Activated CD4-positive, CD25-positive, alpha-beta regulatory T cell treated with anti-CD3 and anti-CD28 coated beads, Interleukin-2, amount 50 U/mL, for 16 hours (primary cell): ENCODE results near the gene MTUS2.

ENCODE experiments used
- DNase-seq: peaks from one replicate; pipeline ENCODE4 v3.0.0-alpha.2; 2020; ENCODE audit warnings: low read depth, low spot score

MTUS2 gene

DNA sequence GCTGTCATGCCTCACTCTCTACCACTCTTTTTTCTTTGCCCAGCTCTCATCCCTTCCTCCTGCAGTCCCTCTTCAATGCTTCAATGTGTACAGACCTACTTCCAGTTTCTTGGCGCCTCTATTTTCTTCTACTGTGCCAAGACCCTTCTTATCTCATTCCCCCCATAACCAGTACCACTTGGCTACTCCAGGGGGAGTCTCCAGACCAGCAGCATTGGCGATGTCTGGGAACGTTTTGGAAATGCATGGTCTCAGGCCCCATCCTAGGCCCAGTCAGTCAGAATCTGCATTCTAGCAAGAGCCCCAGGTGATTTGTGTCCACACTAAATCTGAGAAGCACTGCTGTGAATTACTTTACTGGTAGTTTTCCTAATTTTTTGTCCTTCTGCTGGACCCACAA, 577.1 kb downstream of the MTUS2 start:
- DNase-seq: no peak

DNA sequence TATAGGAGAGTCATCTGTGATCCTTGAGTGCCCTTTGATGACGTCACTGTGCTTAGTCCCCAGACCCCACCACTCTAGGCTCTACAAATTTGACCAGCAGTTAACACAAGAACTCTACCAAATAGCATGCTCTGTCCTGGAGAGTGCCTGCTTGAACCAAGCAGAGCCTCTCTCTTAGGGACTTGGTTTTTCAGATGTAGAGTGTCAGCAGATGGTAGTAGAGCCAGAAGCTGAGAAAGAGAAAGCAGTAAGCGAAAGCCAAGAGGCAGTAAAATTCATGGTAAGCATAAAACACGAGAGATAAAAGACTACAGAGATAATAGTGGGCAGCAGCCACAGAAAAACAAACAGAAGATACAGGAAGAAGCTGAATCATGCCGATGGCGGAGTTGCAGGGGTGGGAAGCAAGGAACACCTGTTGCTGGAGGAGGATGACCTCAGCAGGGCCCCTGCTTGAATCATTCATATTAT, 582.1 kb downstream of the MTUS2 start:
- no peak for DNase-seq

DNA sequence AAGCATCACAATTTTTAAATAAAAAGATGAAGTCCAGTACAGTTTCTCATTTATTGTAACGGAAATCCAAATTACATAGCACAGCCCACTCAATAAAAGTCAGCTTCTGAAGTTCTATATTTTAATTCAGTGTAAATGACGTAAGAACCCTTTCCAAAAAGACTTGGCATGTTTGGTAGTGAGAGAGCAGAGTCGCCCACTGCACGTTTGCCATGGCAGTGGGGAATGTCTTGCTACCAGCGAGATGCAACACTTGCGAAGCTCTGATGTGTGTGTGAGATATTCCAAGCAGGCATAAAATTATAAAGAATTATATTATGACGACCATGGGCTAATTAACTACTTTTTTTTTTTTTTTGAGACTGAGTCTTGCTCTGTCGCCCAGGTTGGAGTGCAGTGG, 585.3 kb downstream of the MTUS2 start:
- DNase-seq: no peak

DNA sequence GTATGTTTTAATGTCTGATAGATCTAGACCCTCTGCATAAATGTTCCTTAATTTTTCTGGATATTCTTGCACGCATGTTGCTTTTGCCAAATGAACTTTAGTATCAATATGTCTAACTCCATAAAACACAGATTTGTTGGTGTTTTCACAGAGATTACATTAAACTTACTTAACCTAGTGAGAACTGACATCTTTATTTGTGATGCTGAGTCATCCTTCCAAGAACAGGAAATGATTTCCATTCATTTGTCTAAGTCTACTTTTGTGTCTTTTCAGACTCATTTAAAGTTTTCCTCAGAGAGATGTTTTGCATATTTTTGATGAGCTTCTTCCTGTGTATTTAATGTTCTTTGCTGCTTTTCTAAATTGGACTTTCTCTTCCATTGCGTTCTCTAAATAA, 591.3 kb downstream of the MTUS2 start:
- DNase-seq: no peak

DNA sequence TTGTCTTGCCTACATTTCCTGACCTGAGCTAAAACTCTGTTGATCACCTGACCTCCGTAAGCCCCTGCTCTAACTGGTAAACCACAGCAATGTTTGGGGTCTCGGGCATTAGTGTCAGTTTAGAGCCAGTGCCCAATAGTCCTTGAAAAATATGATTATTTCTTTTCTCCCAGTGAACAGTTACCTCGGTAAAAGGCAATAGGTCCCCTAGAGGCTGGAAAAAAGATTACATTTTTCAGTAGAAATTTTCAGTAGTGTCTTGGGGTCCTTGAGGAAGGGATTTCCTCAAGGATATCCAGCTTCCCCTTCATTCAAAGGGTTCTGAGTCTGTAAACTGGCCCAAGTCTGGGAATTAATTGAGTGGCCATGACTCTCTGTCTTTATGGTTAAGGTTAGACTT, 597.9 kb downstream of the MTUS2 start:
- no peak for DNase-seq

DNA sequence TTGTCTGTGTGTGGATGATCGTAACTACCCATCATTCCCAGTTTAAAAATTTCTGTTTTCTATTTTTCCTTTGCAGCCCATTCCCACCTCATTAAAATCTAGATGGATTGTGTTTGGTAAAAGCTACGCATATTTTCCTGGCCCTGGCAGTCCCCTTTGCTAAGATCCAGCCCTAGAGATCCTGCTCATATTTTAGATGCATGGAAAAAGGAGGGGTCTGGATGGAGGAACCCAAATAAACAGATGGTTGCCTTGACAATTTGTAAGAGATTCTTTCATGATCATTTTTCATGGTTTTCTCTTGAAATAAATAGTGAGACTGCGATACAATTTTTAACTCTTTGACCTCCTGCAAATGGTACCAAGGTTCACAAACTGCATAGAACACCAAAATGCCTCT, 601.0 kb downstream of the MTUS2 start:
- DNase-seq: no peak

DNA sequence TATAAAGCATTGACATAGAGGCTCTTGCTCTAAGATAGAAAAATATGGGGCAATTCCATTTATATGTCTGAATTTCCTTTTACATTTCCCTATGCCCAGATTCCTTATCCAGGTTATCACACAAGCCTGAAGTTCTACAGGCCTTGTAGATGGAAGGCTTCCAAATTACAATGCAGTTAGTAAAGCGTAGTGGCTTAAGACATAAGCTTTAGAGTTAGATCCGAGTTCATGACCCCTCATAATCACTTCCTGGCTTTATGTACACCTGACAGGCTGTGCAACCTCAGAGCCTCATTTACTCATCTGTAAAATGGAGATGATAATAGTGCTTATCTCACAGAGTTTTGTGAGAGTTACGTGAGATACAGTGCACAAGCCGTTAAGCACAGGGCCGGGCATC, 601.9 kb downstream of the MTUS2 start:
- DNase-seq: no peak

DNA sequence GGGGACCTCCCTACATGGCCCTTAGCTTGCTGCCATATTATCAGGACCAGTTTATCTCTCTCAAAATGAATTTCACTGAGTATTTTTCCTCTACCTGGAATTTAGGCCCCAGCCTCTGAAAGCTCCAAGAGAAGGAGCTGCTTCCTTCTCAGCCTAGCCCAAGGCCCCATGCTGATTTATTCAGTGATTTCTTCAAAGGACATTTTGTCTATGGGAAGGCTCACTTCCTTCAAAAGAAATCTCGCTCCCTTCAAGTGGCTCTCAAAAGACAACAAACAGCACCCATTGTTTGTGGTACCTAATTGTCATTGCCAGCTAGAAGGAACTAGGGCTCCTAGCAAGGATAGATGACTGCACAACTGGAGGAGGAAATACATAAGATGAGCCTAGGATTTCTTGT, 602.9 kb downstream of the MTUS2 start:
- DNase-seq: no peak

DNA sequence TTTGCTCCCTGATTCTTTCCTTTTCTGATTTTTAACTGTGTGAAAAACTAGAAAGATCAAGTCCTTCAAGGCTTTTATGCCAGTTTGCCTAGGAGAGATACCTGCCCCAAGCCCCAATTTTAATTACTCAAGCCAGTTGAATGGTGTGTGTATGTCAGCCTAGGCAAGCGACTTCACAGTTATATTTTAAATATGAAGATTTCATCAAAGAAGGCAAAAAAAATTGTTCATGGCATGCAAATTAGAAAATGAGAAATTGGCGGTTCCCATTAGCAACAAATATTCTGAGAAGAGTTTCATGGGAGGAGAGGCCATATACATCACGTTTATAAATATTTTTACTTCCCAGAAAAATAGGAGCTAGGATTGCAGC, 607.8 kb downstream of the MTUS2 start:
- no peak for DNase-seq

DNA sequence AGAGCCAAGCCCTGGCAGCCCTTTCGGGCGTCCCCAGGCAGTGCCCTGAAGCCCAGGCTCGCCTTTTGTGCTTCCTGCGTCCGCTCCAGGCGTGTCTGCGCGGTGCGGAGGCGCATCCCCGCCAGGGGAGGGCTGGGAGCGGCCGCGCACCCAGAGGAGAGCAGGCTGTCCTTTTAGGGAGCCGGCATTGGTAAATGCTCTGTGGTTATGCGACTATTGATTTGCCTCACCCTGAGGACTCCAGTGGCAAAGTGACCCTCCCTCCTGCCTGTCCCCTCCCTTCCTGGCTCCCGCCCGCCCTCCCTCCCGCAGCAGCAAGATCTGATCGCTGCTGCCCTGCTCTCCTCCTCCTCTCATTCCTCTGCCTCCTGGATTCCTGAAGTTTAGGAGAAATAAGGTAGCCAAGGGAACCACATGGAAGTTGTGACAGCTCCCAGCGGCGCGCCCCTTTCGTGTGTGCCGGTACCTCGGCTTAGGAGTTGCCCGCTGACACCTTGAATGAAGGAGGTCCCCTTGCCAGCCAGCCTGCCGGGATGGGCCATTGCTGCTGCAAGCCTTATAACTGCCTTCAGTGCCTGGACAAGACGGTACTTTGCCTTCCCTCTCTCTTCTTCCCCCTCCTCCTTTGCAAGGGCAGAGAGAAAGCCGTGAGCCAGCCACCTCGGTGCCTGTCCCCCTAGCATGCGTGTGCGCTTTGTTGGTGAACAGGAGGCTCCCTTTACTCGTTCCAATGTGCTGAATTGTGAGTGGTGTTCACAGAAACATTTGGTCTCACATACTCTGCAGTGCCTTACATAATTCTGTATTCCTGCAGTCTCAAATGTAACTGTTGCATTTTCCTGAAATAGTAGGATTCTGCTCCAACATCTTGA, 608.4 kb downstream of the MTUS2 start:
- no peak for DNase-seq

DNA sequence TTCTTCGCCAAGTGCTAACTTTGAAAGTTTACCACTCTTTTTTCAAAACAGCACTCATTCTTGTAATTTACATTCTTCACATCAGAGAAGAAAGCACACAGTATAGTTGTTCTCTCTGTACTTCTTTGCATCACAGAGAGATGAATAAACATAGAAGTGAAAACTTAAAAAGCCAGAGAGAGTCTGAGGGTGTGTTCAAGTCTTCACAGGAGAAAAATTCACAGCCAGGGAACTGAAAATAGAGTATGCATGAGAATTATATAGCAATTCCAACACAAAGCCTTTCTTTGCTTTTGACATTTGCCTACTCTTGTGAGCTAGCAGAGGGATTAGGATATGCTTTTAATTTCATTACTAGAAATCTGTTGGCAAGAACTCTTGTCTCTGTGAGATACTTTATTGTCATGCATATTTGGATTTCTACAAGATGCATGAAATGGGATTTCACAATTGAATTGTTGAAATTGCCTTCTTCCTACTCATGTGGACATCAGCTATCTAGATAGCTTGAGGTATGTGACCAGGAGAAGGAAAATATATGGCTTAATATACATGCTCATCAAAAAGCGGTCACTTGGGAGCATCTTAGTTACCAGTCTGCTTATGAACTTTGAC, 609.3 kb downstream of the MTUS2 start:
- no peak for DNase-seq

DNA sequence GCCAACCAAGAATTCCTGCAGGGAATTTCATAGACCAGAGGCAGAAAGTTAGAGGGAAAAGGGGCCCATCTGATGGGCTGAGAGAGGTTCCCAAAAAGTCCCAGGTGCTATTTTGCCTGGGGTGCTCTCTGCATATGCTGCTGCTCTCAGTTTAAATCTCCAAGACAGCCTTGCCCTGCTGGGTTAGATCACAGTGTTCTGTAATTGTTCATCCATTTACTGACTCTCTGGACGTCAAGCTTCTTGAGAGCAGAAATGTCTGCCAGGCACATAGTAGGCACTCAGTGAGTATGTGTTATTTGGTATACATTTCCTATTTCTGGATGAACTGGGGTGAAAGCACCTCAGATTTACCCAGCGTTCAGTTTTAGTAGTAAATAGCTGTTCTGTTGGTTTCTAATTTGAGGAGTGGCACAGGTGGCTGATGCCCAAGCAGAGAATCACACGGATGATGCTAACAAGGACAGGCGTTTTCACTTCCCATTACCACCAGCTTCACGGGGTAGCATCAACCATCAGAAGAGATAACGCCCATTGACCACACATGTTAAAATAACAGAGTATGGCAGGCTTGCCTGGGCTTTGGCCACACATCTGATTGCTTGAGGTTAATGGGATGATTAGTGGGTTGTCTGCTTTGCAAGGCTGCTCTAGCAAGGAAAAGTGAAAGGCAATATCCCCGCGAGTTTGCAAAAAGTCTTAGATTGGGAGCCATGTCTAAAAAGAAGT, 614.2 kb downstream of the MTUS2 start:
- DNase-seq: no peak

DNA sequence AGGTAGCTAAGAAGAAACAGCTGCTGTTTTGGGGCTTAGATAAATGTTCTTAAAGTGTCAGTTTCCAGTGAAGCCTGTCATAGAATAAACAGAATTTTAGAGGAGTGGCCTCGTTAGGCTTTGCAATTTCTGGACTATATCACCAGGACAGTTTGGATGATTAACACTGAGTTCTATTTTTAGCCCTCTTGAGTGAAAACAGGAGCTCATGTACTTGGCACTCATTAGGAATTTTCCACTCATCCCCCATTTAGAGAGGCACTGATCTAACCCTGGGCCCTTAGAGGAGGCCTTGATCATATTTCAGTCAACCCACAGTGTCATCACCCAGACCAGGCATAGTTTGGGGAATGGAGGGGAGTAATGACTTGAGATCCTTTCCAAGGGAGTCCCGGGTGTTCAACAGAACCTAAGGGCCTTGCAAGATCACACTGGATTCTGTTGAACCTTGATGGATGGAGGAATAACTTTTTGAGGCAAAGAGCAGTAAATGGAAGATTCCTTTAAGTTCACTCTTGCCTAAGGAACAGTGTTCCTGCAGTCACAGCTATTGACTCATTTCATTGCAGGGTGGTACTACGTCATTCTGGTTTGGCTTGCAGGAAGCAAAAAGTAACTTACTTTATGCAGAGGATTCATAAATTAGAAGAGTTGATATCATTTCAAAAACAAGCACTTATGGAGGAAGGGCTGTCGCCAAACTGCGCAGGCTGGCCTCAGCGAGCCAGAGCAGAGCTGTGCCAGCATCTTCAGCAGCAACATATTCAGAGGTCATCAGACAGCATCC, 615.2 kb downstream of the MTUS2 start:
- no peak for DNase-seq

DNA sequence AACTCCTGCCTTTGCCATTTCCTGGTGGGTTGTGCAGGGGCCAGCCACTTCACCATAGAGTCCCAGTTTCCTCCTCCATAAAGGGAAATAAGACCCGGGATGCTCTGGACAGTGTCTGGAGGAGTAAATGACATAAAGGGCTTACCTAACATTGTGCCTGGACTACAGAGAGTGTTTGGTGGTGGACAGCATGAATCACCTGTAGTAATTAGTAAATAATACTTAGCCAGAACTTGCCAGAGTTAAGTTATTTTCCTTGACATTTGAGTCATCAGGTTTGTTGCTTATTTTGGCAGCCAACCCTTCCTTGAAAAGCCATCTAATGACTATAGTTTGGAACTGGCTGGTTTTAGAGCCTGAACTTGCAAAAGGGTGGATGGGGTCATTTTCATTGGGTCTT, 616.2 kb downstream of the MTUS2 start:
- no peak for DNase-seq

DNA sequence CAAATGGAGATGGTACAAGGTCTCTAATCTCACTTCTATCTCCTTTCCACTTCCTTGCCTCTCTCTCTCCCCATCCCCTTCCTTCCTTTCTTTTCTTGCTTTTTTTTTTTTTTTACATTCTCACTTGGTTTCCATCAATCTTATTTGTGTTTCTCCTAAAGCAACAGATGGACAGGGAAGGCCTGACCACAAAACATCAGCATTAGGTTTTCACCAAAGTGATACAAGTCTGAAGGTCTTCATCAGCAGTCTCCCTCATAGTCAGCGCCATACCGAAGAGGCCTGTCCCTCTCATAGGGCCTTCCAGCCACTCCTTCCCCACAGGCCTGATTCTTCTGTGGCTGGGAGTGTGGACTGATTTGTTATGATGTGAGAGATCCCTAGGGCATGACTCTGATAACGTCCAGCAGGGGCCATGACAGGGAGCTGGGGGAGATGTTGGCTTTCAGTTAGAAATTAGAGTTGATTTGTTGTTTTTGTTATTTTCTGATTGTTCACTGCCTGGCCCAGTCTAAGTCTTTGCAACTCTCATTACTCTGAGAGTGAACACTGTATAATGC, 616.7 kb downstream of the MTUS2 start:
- DNase-seq: no peak

DNA sequence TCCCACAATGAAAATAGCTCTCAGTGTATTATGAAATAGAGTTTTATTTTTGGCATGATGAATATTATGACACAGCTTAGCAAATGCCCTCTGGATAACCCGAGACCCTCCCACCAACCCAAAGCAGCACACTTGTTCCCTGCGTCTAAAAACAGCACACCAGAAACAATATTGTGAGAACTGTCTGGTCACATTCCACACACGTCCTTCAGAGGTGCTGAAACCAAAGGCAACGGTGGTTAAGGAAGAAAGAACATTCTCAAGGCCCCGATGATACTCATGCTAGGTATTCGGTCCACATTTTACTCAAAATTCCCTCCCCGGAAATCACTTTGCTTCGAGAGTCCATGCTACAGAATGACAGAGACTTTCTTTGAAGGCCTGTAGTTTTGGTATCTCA, 618.6 kb downstream of the MTUS2 start:
- no peak for DNase-seq

DNA sequence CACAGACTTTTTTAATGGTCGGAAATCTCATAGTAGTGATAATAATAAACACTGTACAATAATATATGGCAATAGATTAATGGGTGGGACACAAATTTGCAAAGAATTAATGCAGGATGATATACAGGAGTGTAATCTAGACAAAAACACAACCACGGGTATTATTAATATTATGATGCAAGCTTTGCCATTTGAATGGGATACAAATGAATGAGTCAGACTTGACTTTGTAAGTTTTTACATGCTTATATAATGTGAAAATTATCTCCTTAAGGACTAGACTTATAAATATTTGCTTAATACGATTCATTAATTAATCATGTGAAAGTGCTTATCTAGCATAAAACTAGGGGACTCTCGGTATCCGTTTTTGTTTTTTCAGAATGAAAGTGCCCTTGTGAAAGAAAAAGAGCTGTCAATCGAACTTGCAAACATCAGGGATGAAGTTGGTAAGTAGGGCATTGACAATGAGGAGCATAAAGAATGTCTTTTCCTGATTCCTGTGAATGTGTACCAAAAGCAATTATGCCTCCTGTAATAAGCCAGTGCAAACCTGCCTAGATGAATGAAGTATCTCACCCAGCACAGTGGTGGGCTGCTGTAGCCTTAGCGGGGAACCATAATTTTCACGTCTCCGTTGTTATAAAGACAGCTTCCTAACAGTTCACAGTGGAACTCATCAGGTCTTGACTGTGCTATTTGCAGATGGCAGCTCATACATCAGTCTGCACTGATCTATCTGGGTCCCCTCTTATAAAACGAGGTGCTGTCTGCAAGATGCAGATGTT, 619.7 kb downstream of the MTUS2 start:
- no peak for DNase-seq

DNA sequence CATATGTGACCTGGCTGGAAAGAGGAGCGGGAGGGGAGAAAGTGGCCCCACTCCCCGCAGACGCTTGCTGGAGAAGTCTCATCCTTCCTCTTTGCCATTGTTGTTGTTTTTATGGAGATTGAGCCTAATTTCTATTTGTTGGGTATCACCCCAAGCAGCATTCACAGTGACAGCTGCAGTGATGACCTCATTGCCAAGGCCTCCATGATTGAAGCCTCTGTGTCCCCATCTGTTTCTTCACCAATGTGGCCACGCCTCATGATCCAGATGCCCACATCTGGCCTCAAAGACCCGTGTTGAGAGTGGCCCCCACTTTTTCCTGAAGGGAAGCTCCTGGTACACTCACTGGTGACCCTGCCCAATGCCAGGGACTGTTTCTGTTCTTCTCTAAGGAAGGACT, 621.2 kb downstream of the MTUS2 start:
- no peak for DNase-seq

DNA sequence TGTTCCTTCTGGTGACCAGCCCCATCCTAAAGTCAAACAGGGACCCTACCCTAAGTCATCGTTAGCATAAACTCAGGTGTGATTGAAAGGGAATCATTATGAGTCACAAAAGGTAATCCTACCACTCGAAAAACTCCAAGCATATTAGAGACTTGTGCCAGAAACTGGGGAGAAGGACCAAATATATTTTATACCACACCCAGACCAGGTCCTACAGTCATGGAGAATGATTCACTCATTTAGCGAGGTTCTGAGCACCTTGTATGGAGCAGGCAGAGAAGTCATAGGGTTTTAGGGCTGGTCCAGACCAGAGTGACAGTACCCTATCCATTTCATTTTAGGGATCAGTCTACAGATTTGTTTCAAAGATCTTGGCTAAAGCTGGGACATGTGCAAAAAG, 625.9 kb downstream of the MTUS2 start:
- DNase-seq: no peak

DNA sequence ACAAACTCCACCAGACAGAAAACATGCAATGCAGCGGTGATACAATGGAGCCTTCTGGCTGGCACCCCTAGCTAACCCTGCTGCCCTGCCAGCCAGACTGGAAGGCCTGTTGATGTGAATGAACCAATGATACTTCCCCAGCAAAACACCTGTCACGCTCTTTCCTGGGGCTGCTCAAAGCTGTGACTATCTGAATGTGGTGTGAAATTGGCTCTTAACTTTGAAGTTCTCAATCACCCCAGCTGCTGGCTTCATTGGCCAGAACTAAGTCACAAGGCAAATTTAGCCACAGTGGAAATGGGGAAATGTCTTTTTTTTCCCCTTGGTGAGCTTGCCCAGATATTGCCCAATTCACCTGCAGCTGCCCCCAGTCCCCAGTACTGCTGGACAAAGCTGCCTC, 628.0 kb downstream of the MTUS2 start:
- no peak for DNase-seq

DNA sequence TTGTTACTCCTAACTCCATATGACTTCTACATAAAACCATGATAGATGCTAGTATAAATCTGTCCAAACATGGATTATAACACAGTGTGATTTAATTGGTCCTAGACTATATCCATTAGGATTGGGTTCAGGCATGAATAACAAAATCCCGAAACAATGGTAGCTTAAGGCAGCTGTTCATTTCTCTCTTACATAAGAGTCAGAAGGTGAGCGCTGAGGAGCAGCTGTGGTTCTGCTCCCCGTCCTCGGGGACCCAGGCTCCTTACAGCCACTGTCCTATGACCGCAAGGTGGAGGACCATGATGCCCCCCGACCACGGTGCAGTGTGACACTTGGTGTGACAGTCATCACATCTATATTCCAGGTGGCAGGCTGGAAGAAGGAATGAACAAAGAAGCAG, 629.6 kb downstream of the MTUS2 start:
- no peak for DNase-seq
